ENCODE data around the gene TAS2R43.
"Not testable (repeated sequence)": the region's sequence is repeated elsewhere in the genome, so short reads cannot be mapped to it uniquely, and the experiment has no call there.

The TAS2R43 gene

DNA sequence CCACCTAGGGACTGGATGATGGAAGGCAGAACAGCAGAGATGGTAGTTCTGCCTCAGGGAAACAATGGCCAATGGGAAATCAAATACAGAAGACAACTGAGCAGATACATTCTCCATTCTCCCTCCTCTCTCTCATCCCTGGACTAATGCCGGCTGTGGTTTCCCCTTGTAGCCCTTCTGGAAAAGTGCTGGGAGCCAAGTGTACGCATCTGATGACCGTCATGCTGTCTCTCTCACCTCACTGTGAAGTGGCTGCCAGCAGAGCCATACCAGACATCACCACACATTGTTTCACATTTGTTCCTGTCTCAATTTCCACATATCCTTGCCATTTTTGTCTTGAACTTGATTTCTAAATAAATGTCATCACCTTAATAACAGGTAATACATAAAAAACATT lies 33.1 kb downstream of the TAS2R43 start:
- no peak for DNase-seq

DNA sequence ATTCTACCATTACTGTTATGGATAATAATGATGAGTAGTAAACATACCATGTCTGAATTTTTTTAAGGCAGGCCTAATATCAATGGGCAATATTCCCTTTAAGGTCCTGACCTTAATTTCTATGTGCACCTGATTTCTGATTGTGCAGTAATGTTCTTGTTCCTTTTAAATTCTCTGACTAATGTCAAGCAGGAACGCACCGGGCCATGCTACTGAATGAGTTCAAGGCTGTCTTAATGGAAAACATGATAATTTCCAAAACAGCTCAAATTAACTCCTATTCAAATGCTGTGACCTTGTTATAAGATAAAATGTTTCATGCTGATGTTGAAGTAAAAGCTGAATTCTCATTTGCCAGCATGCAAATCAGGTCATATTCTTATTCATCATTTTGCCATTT lies 36.8 kb downstream of the TAS2R43 start:
- DNase-seq: no peak

DNA sequence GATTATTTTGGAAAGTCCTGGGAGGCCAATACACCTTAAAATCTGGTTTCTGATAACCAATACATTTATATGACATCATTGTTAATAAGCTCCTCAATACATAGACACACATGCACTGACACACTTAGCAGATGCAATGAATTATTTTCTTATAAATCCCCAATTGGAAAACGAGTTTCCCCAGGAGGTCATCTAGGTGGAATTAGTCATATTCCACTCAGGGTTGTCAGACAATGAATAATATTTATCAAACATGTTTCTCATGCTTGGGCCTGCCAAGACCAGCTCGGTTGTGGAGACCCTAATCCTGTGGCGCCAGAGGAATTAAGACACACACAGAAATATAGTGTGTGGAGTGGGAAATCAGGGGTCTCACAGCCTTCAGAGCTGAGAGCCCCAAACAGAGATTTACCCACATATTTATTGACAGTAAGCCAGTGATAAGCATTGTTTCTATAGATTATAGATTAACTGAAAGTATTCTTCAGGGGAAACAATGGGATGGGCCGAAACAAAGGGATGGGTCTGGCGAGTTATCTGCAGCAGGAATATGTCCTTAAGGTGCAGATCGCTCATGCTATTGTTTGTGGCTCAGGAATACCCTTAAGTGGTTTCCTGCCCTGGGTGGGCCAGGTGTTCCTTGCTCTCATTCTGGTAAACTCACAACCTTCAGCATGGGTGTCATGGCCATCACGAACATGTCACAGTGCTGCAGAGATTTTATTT lies 42.1 kb downstream of the TAS2R43 start:
- DNase-seq: not testable (repeated sequence)

DNA sequence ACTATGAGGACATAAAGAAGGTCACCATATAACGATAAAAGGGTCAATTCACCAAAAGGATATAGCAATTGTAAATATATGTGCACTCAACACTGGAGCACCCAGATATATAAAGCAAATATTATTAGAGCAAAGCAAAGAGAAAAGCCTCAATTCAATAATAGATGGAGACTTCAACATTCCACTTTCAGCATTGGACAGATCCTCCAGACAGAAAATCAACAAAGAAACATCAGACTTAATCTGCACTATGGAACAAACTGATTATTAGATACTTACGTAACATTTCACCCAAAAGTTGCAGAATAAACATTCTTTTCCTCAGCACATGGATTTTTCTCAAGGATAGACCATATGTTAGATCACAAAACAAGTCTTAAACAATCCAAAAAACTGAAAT lies 50.7 kb downstream of the TAS2R43 start:
- not testable (repeated sequence) for DNase-seq

Data from stimulated activated naive CD4-positive, alpha-beta T cell (primary cell).